ENCODE measurements around the gene ROMO1. TPM values are rescaled to one million over a fixed set of nuclear protein-coding genes. Genes with fewer than 3 reads are reported as not detected.

ROMO1 gene
- total and polyA plus RNA-seq, 10 of the 15 experiments (the other 5 are each of a cell fraction or from before 2014, with no cell fraction given): 23.2 to 631 (median 352) TPM

GRCh38 chr20:35715652-35716051 is 16.4 kb downstream of the ROMO1 start:
- peaks cover 26 to 59% of the 10 kb centered on the region in 2 experiments for H3K36me3 ChIP-seq (ENCODE audit: control insufficient read depth in 2 of 2, insufficient read depth in 2 of 2, low read length in 1 of 2)
- no peak overlapping the region for H3K9ac ChIP-seq (ENCODE audit: control insufficient read depth, insufficient read depth, low read length)
- 100% methylated on average over 2 of the region's 2 CpGs for WGBS (ENCODE audit: insufficient coverage, insufficient replicate concordance, low lambda C conversion rate, missing lambda C conversion rate)
- FAIRE-seq (no peak), DNase-seq (ENCODE audit: low read depth, low spot score) (no peak), ATAC-seq (no peak; the same call in 2 of the 3 replicates)
- H3K4me2 ChIP-seq (ENCODE audit: control insufficient read depth, insufficient read depth): no peak overlapping the region
- SMC1A ChIA-PET (ENCODE audit: uncharacterized antibody, unreplicated experiment): no interaction called here
- H2AFZ ChIP-seq (ENCODE audit: control insufficient read depth, low read depth, low read length): no peak overlapping the region
- POLR2A ChIA-PET: interaction anchor here (1.2 kb wide), 1 partner anchor 11 kb away, joined by 3 read pairs; no protein-coding TSS in a partner anchor
- H4K20me1 ChIP-seq (ENCODE audit: control insufficient read depth, insufficient read depth): peaks cover 21% of the 10 kb centered on the region
- in situ Hi-C loops (cut with MboI) (no loop called here), intact Hi-C loops (cut with micrococcal nuclease; ENCODE audit: unreplicated experiment) (no loop called here)
- H3K4me3 ChIP-seq: no peak overlapping the region
- CTCF ChIA-PET: interaction anchor here (0.7 to 1.0 kb wide), 2 partner anchors 12 to 124 kb away, joined by 3 read pairs; no protein-coding TSS in a partner anchor
- no peaks in the 10 kb centered on the region for H3K27me3 ChIP-seq (replicated peaks in 1 of 2; ENCODE audit: control insufficient read depth in 2 of 2, insufficient read depth in 2 of 2, low read length in 1 of 2)
- peaks cover 16% of the 10 kb centered on the region for H3K4me1 ChIP-seq (ENCODE audit: control insufficient read depth, insufficient read depth, low read length)
- no peak overlapping the region for H3K27ac ChIP-seq (ENCODE audit: control insufficient read depth, insufficient read depth)
- peaks cover 41% of the 10 kb centered on the region for H3K79me2 ChIP-seq (ENCODE audit: control insufficient read depth, insufficient read depth, low read length)
- no TSS peak for BruUV-seq (replicated peaks)
- no peaks in the 10 kb centered on the region for H3K9me3 ChIP-seq (replicated peaks; ENCODE audit: control insufficient read depth, insufficient read depth, low read length)
- RAD21 ChIA-PET (ENCODE audit: unreplicated experiment): no interaction called here
- no peak for TF ChIP-seq FOS (IDR thresholded peaks at IDR 0.05; ENCODE audit: borderline replicate concordance, extremely low read depth, insufficient read length)
- TF ChIP-seq POLR2AphosphoS5 (IDR thresholded peaks at IDR 0.05; ENCODE audit: low read length): 0 out of 2 replicates have a peak, but pooled peaks have one; percentile 72

- no peak overlapping the region for H3K4me2 ChIP-seq (ENCODE audit: control insufficient read depth, insufficient read depth)
- ChIA-PET SMC1A (ENCODE audit: uncharacterized antibody, unreplicated experiment) (interaction anchor here (0.9 kb wide), 1 partner anchor 13 kb away, joined by 3 read pairs; no protein-coding TSS in a partner anchor), POLR2A (interaction anchor here (1.2 kb wide), 1 partner anchor 12 kb away, joined by 3 read pairs; no protein-coding TSS in a partner anchor), CTCF (interaction anchor here (0.9 kb wide), 1 partner anchor 168 kb away, joined by 3 read pairs; no protein-coding TSS in a partner anchor), RAD21 (ENCODE audit: unreplicated experiment) (no interaction called here)
- DNase-seq (ENCODE audit: low read depth, low spot score) (no peak), FAIRE-seq (no peak), ATAC-seq (no peak)
- peaks cover 30 to 65% of the 10 kb centered on the region in 2 experiments for H3K36me3 ChIP-seq (ENCODE audit: control insufficient read depth in 2 of 2, insufficient read depth in 2 of 2, low read length in 1 of 2)
- no peak overlapping the region for H3K4me3 ChIP-seq
- H3K79me2 ChIP-seq (ENCODE audit: control insufficient read depth, insufficient read depth, low read length): peaks cover 39% of the 10 kb centered on the region
- H3K9me3 ChIP-seq (replicated peaks; ENCODE audit: control insufficient read depth, insufficient read depth, low read length): no peaks in the 10 kb centered on the region
- no peak overlapping the region for H2AFZ ChIP-seq (ENCODE audit: control insufficient read depth, low read depth, low read length)
- intact Hi-C loops (cut with micrococcal nuclease; ENCODE audit: unreplicated experiment): no loop called here
- in situ Hi-C loops (cut with MboI): no loop called here
- H3K4me1 ChIP-seq (ENCODE audit: control insufficient read depth, insufficient read depth, low read length): peaks cover 15% of the 10 kb centered on the region
- TF ChIP-seq NR2F1 (conservative IDR thresholded peaks at IDR 0.05) (no peak), IKZF1 (conservative IDR thresholded peaks at IDR 0.05) (no peak), SUZ12 (IDR thresholded peaks at IDR 0.05; ENCODE audit: unreplicated experiment) (no peak), POU2F2 (IDR thresholded peaks at IDR 0.05; ENCODE audit: borderline replicate concordance, low read depth, low read length) (no peak), NBN (IDR thresholded peaks at IDR 0.05) (no peak), CHD4 (IDR thresholded peaks at IDR 0.05) (no peak)
- no TSS peak for BruUV-seq (replicated peaks)
- H3K27ac ChIP-seq (ENCODE audit: control insufficient read depth, insufficient read depth): no peak overlapping the region
- H3K9ac ChIP-seq (ENCODE audit: control insufficient read depth, insufficient read depth, low read length): no peak overlapping the region
- H4K20me1 ChIP-seq (ENCODE audit: control insufficient read depth, insufficient read depth): peaks cover 20% of the 10 kb centered on the region
- no peaks in the 10 kb centered on the region for H3K27me3 ChIP-seq (replicated peaks in 1 of 2; ENCODE audit: control insufficient read depth in 2 of 2, insufficient read depth in 2 of 2, low read length in 1 of 2)
- WGBS (ENCODE audit: insufficient coverage, insufficient replicate concordance, low lambda C conversion rate, missing lambda C conversion rate): 96% methylated on average over 4 of the region's 4 CpGs
Measured at GRCh38 chr20:35716330-35716729, 17.1 kb downstream of the ROMO1 start.

Data from GM12878 (cell line).